NCI-H2227 treated with DMSO at 0.1 percent for 48 hours (cell line): ENCODE measurements around the gene PIGT.

Experiments
- DNase-seq: peaks from one replicate; lab custom pipeline; 2025; lab: John Stamatoyannopoulos, UW

PIGT gene

DNA sequence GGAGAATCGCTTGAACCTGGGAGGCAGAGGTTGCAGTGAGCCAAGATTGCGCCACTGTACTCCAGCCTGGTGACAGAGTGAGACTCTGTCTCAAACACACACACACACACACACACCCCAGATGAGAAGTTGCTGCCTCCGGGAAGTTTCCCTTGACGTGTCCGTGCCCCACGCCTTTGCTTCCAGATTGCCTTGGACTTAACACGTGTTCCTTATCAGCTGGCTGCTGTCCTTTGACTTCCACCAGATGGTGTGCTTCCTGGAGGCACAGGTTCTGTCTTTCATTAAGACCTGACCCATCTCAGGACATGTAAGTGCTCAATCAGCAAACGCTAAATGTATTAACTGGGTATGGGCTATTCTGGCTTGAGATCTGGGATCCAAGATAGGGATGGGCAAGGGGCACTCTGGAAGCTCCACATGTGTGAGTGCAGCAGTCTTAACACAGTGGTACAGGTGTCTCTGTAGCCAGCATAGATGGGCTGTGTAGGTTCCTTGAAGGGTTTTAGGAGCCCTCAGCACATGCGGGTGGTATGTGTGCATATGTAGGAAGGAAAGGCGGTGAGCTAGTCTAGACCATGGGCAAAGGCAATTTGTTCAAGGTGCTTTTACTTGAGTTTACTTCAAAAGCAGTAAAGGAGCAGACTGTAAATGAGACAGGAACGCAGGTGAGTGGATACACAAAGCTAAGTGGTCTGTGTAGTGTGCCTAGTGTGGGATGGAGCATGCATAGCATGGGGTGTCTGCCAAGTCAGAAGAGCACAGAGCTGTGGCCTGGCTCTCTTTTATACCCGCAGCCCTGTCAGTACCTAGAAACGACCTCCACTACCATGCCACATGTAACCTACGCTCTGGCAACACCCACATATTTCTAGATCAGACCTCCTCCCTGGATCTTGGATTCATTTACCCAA is 11.6 kb downstream of the PIGT start:
- no peak for DNase-seq

- no peak for DNase-seq
Measured at GRCh38 chr20:45429618-45430017, 13.7 kb downstream of the PIGT start.

DNA sequence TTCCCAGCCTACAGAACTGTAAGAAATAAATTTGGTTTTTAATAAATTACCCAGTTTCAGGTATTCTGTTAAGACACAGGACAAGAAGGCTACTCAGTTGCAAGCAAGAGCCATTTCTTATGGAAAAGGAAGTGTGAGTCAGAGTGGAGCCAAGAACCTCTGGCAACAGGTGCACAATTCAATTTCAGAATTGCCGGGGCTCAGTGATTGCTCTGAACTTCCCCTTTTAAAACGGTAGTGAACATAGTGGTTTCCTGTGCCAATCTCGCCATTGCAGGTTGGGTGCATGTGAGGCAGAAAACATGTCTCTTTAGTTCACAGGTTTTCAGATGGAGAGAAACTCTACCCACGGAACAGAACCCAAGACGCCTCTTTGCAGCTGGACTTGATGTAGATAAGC is 16.4 kb downstream of the PIGT start:
- DNase-seq = no peak

DNA sequence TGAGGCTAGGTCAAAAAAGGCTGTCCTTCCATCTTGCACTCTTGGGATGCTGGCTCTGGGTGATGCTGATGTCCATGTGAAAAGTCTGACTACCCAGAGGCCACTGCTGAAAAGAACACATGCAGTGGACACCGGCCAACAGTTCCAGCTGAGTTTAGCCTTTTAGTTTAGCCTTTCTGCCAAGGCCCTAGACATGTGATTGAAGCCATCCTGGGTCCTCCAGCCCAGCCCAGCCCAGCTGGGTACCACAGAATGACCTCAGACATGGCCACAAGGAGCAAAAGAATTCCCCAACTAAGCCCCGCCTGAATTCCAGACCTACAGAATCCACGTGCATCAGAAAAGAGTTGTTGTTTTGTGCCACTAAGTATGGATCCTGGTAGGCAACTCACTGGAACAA is 17.4 kb downstream of the PIGT start:
- no peak for DNase-seq

DNA sequence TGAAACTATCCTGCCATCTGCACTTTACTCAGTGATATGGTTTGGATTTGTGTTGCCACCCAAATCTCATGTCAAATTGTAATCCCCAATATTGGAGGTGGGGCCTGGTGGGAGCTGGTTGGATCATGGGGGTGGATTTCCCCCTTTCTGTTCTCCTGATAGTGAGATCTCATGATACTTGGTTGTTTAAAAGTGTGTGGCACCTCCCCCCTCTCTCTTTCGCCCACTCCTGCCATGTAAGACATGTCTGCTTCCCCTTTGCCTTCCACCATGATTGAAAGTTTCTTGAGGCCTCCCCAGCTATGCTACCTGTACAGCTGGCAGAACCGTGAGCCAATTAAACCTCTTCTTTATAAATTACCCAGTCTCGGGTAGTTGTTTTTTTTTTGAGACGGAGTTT is 18.0 kb downstream of the PIGT start:
- DNase-seq = no peak

DNA sequence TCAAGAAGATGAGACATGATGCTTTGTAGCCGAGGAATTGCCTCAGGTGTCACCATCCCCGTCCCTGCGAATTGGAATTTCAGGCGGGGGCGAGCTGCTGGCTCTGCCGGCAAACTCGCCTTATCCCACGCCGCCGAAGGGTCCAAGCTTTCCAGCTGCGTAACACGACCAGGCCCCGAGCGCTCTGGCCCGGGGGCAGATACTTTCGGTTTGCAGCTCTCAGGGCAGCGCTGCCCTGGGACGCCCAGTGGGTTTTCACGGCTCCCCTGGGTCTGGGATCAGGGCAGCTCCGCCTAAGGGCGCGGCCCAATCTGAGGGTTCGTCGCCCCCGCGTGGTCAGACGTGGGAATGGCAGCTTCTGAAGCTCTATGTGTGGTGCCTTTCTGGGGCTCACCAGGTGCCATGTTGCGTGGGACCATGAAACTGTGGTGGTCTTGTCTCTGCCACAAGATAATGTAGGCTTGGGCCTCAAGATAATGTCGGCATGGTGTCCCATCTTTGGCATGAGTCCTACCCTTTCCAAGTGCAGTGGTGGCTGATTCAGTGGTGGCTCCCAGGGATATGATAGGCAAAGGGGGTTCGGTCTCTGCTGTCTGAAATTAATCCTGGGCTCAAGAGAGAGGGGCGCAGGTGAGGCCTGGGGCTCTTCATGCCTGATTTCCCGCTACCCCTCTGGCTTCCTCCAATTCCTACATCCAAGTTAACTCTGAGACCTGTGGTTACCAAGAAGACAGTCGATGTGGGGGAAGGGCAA is 21.0 kb downstream of the PIGT start:
- peak; percentile 64 for DNase-seq

- no peak for DNase-seq
Measured at GRCh38 chr20:45440424-45440823, 24.5 kb downstream of the PIGT start.

DNA sequence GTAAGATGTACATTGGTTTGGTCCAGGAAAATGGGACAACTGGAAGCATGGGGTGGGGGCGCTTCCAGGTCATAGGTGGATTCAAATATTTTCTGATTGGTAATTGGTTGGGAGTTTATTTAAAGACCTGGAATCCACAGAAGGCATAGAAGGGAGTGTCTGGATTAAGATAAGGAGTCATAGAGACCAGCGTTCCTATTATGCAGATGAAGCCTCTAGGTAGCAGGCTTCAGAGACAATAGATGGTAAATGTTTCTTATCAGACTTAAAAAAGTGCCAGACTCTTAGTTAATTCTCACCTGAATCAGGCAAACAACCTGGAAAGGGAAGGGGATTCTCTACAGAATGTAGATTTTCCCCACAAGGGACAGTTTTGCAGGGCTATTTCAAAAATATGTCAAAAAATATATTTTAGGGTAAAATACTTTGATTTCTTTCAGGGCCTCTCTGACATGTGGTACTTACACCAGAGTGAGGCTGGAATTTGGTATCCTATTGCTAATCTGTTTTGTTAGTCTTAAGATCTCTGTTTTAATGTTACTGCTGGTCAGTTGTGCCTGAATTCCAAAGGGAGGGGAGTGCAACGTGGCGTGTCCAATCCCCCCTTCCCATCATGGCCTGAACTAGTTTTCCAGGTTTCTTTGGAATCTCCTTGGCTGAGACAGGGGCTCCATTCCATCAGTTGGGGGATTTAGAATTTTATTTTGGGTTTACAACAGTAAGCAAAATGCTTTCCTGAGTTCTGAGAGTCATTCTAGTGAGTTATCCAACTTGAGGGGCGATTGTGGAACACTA is 25.1 kb downstream of the PIGT start:
- no peak for DNase-seq

GRCh38 chr20:45441746-45442145 is 25.8 kb downstream of the PIGT start:
- no peak for DNase-seq

DNA sequence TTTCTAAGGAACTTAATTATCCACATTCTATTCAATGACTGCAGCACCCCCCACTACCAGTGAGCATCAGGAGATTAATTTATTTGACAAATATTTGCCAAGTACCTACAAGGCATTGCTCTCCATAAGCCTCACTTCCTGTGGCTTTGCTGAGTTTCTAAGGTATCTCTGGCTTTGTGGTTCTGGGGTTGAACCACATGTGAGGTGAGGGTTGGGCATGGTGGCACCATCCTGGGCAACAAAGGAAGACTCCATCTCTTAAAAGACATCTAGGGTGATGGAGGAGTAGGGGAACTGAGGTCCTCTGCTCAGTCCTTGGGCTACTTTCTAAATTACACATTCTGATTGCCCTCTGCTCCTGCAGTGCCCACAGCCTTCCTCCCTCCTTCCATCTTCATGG is 28.1 kb downstream of the PIGT start:
- DNase-seq = no peak

DNA sequence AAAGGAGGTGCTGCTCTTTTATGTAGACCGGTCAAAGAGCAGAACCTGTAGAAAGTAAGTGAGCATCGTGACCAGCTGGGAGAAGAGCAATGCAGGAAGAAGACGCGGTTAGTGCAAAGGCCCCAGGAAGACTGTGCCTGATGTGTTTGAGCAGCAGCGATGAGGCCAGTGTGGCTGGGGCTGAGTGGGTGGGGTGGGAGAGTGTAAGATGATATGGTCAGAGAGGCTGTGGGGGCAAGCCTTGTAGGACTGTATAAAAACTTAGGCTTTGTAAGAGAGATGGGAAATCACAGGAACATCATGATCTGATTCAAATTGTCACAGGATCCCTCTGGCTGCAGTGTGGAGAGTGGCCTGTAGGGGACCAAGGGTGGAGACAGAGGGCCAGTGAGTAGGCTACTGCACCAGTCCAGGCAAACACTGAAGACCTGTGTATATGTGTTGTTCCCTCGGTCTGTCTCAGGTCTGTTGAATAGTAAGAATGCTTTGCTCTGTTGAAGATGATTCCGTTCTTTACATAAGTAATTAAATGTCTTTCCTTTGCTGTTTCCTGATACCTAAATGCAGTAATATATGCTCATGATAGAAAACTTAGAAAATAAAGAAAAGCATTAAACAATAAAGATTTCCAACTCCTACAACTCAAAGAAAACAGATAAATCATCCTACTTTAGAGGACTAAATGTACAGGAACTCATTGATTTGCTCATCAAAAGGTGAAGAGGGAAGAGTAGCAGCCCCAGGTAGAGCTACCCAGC is 30.0 kb downstream of the PIGT start:
- DNase-seq = no peak

DNA sequence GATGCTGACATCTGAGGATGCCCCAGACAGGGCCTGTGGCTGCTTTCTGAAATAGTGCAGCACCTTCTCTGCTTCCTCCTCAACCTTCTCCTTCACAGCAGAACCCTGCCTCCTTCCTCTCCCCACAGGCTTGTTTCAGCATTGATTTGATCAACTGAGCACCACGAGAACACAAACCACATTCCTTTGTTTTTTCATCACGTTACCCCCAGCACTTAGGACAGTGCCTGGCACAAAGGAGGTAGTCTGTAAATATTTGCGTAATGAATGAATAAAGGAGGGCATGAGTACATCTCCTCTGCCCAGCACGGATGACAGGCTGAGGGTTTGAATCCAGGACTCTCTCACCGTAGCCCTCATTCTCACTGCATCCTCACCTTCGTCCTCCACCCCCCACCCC is 32.3 kb downstream of the PIGT start:
- DNase-seq = no peak

GRCh38 chr20:45449528-45449927 is 33.6 kb downstream of the PIGT start:
- DNase-seq = no peak

DNA sequence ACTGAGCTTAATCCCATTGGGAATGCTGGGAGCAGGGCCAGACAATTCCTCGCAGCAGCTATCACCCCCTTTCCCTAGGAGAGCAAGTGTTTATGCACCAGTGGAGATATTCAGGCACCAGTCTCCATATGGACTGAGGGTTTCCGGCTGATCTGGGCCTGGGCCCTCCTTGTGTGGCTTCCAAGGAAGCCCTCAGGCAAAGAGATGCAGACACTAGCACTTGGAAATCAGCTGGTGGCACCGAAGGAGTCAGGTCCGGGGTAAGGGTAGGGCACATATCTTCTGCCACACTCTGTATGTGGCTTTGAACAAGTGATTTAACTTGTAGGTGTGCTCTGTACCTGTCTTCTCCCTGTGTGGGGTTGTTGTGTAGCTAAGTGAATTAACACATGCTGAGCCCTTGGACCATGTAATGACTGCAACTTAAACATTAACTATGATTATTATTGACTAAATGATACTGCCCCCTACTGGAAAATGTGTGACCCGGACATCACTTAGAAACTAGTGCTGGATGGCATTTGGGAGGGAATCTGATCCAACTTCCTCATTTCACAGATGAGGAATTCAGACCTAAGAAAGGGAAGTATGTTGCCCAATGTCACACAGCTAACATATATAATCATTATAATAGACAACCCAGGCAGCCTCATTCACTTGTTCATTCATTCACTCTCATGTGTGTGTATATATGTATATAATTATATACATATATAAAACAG is 34.3 kb downstream of the PIGT start:
- no peak for DNase-seq

DNA sequence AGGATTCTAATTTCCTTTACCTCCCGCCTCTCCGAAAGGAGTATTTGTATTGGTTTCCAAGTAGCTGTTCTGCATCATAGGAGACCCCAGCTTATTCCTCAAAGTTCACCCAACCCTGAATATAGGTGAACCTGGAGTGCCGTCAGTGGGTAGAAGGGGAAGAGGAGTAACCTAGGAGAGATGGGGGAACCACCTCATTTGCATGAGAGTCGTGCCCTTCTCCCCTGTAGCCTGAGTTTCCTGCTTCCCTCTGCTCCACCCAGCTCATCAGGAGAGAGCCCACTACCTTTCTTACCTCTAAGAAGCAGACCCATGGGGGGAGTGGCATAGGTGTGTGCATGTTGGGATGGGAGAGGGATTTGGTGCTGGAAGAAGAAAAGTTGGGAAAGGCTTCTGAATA is 36.3 kb downstream of the PIGT start:
- no peak for DNase-seq

- DNase-seq = no peak
Measured at GRCh38 chr20:45452772-45453691, 37.1 kb downstream of the PIGT start.

DNA sequence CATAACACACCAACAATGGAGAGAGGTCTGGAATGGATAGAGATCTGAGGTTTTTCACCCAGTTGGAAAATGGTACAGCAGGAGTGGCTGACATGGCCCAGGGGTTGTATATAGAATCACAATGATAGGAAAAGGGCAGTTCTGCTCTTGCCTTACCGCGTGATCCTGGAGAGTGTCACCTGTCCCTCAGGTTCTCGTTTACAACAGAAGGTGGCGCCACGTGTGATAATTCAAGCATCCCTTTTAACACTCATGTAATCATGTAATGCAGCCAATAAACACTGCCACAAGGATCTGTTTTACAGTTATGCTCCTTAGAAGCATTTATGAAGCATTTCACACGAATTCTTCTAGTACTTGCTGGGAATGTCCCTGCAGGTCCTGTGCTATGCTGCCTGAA is 40.7 kb downstream of the PIGT start:
- no peak for DNase-seq

- DNase-seq = no peak
Measured at GRCh38 chr20:45459606-45460005, 43.7 kb downstream of the PIGT start.

GRCh38 chr20:45461225-45461624 is 45.3 kb downstream of the PIGT start:
- DNase-seq = no peak
